Smooth muscle cell (in vitro differentiated cells): ENCODE data around the gene TMEM150A. TPM values are rescaled to one million over a fixed set of nuclear protein-coding genes. Genes with fewer than 3 reads are reported as not detected.
"Not testable (repeated sequence)": the region's sequence is repeated elsewhere in the genome, so short reads cannot be mapped to it uniquely, and the experiment has no call there.

ENCODE experiments used
- DNase-seq: peaks from one replicate; lab custom pipeline; 2025; ENCODE audit not compliant: unreplicated experiment; lab: John Stamatoyannopoulos, UW
- H2AFZ ChIP-seq: fragments of 200-600 bp; sonication (generic); 2 replicates; pipeline ENCODE4 v1.6.0; 2016; ENCODE audit warnings: antibody characterized with exemption, low read depth, mild to moderate bottlenecking
- H3F3A ChIP-seq: fragments of 200-600 bp; sonication (generic); 2 replicates; pipeline ENCODE4 v1.6.0; 2017; ENCODE audit warnings: antibody characterized with exemption, low read depth
- H3K27ac ChIP-seq: fragments of 200-600 bp; sonication (generic); 2 replicates; pipeline ENCODE4 v1.5.1; 2016; ENCODE audit warnings: low read depth, mild to moderate bottlenecking
- H3K27me3 ChIP-seq: fragments of 200-600 bp; sonication (generic); 2 replicates; pipeline ENCODE4 v1.6.1; 2016; ENCODE audit warnings: low read depth, mild to moderate bottlenecking
- H3K36me3 ChIP-seq: fragments of 200-600 bp; sonication (generic); 2 replicates; pipeline ENCODE4 v1.5.1; 2016; ENCODE audit warnings: low read depth
- H3K4me1 ChIP-seq: fragments of 200-600 bp; sonication (generic); 2 replicates; pipeline ENCODE4 v1.5.1; 2016; ENCODE audit warnings: low read depth
- H3K4me2 ChIP-seq: fragments of 200-600 bp; sonication (generic); 2 replicates; pipeline ENCODE4 v1.6.0; 2016; ENCODE audit warnings: mild to moderate bottlenecking
- H3K4me3 ChIP-seq: fragments of 200-600 bp; sonication (generic); 2 replicates; pipeline ENCODE4 v1.5.1; 2016; ENCODE audit warnings: mild to moderate bottlenecking
- H3K79me2 ChIP-seq: fragments of 200-600 bp; sonication (generic); 2 replicates; pipeline ENCODE4 v1.6.0; 2016; ENCODE audit warnings: low read depth, mild to moderate bottlenecking
- H3K9ac ChIP-seq: fragments of 200-600 bp; sonication (generic); 2 replicates; pipeline ENCODE4 v1.6.0; 2016; ENCODE audit warnings: low read depth
- H3K9me3 ChIP-seq: fragments of 200-600 bp; sonication (generic); replicated peaks from 2 replicates; pipeline ENCODE4 v1.5.1; 2016; ENCODE audit warnings: low read depth
- H4K20me1 ChIP-seq: fragments of 200-600 bp; sonication (generic); 2 replicates; pipeline ENCODE4 v1.6.0; 2016; ENCODE audit warnings: low read depth
- CTCF ChIP-seq: fragments of 200-600 bp; sonication (generic); IDR thresholded peaks from 2 replicates; pipeline ENCODE4 v1.5.1; 2017; ENCODE audit warnings: borderline replicate concordance, mild to moderate bottlenecking, antibody characterized with exemption; ENCODE audit not compliant: insufficient read depth, poor library complexity, severe bottlenecking
- WGBS: methylation state at CpG from one replicate; pipeline ENCODE4 v1.1.7; 2016; ENCODE audit warnings: low lambda C conversion rate; 5-methylcytosine and 5-hydroxymethylcytosine counted together
- polyA plus RNA-seq: library from polyadenylated mRNA; unstranded; fragments of >200 nt; fragmentation: Nextera tagmentation; extraction: Ambion mirVana; gene quantifications from 2 replicates; pipeline ENCODE4 v1.2.1, GENCODE V29; 2016
- total RNA-seq: library from RNA; depleted of rRNA; stranded (reverse); fragments of >200 nt; gene quantifications from 2 replicates; pipeline ENCODE4 v1.2.3, GENCODE V29; 2014

Gene TMEM150A
- total and polyA plus RNA-seq, 2 experiments from 2014 or later, result 7.7 to 20.0 TPM

- peak overlapping the region; percentile 90 for H3K4me2 ChIP-seq
- H4K20me1 ChIP-seq, result peaks cover 19% of the 10 kb centered on the region
- H3K27ac ChIP-seq, result no peak overlapping the region
- peak overlapping the region; percentile 97 for H3K4me3 ChIP-seq
- no peaks in the 10 kb centered on the region for H3K27me3 ChIP-seq
- no peak for DNase-seq
- H2AFZ ChIP-seq, result peak overlapping the region; percentile 85
- 96% methylated on average over 17 of the region's 17 CpGs for WGBS
- peaks cover 52% of the 10 kb centered on the region for H3K79me2 ChIP-seq
- peaks cover 14% of the 10 kb centered on the region for H3F3A ChIP-seq
- no peak overlapping the region for H3K9ac ChIP-seq
- H3K36me3 ChIP-seq, result no peaks in the 10 kb centered on the region
- no peaks in the 10 kb centered on the region for H3K9me3 ChIP-seq
- TF ChIP-seq CTCF, result no peak
- peaks cover 8% of the 10 kb centered on the region for H3K4me1 ChIP-seq
These were observed 12.9 kb upstream of the TMEM150A start for GRCh38 chr2:85615413-85615728.

- not testable (repeated sequence) for H3K4me1 ChIP-seq, H3K4me2 ChIP-seq, H3K27me3 ChIP-seq, H3K36me3 ChIP-seq, H3K9ac ChIP-seq, H3K9me3 ChIP-seq, H2AFZ ChIP-seq, DNase-seq, H3K4me3 ChIP-seq, H3K27ac ChIP-seq
- H3K79me2 ChIP-seq, result peaks cover 53% of the 10 kb centered on the region
- H3F3A ChIP-seq, result peaks cover 14% of the 10 kb centered on the region
- 96% methylated on average over 7 of the region's 7 CpGs for WGBS
- H4K20me1 ChIP-seq, result peaks cover 19% of the 10 kb centered on the region
These were observed 12.3 kb upstream of the TMEM150A start for GRCh38 chr2:85614757-85615156.

- Histone ChIP-seq H3F3A (peaks cover 14% of the 10 kb centered on the region), H3K4me1 (peaks cover 8% of the 10 kb centered on the region), H3K9ac (no peak overlapping the region), H3K9me3 (no peaks in the 10 kb centered on the region), H3K79me2 (peaks cover 46% of the 10 kb centered on the region), H4K20me1 (peaks cover 21% of the 10 kb centered on the region), H3K27ac (no peak overlapping the region), H3K36me3 (no peaks in the 10 kb centered on the region), H3K27me3 (no peaks in the 10 kb centered on the region), H3K4me2 (no peak overlapping the region), H2AFZ (no peak overlapping the region), H3K4me3 (no peak overlapping the region)
- DNase-seq, result no peak
- TF ChIP-seq CTCF, result no peak
- 95% methylated on average over 10 of the region's 10 CpGs for WGBS
These were observed 11.4 kb upstream of the TMEM150A start for GRCh38 chr2:85613717-85614515.

- peak within 1 kb of the TSS; percentile 82 for H2AFZ ChIP-seq
- H3K79me2 ChIP-seq, result peaks cover 33% of the 10 kb centered on the region
- peak; percentile 65 for DNase-seq
- H3K4me3 ChIP-seq, result peak within 1 kb of the TSS; percentile 74
- peak within 1 kb of the TSS; percentile 70 for H3K9ac ChIP-seq
- H3F3A ChIP-seq, result peaks cover 29% of the 10 kb centered on the region
- no peaks in the 10 kb centered on the region for H3K36me3 ChIP-seq
- H3K9me3 ChIP-seq, result no peaks in the 10 kb centered on the region
- WGBS, result 9% methylated on average over 72 of the region's 73 CpGs
- no peaks in the 10 kb centered on the region for H3K27me3 ChIP-seq
- peaks cover 9% of the 10 kb centered on the region for H4K20me1 ChIP-seq
- H3K27ac ChIP-seq, result peak within 1 kb of the TSS; percentile 77
- peak within 1 kb of the TSS; percentile 92 for H3K4me2 ChIP-seq
- H3K4me1 ChIP-seq, result peaks cover 2% of the 10 kb centered on the region
- no peak for TF ChIP-seq CTCF
These were observed 9.4 kb upstream of the TMEM150A start, which contains the start of gene C2orf68 for GRCh38 chr2:85611705-85612587. Gene C2orf68, minus strand, starts transcription at chr2:85612066. Its CDS starts 82 bp downstream, at chr2:85611984.
